GM10847 (cell line): ENCODE measurements around the gene EVL.
A peak's percentile ranks its signal among the peaks of the same experiment; 100 is the strongest.

ENCODE experiments used
- POLR2A ChIP-seq: IDR thresholded peaks from 2 replicates; pipeline ENCODE4 v1.6.1; 2011; ENCODE audit not compliant: insufficient read length; ENCODE audit errors: extremely low read depth

EVL gene

DNA sequence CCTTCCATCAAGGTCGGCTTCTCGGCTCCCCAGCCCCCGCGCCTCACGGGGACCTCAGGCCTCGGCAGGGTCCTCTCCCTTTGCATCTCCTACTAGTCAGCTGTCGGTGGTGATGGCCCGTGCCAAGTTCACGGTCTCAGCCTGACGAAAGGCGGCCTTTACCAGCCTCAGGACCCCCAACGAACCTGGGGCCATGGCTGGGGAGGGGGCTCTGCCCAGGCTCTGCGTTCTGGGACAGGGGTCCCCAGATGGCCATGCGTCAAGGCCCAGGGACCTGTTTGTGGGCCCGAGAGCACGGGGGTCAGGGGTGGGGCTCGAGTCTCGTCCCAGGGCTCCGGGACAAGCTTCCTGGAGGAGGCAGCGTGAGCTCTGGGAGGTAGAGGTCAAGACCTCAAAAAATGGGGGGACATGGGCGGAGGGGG lies 127.0 kb downstream of the EVL start:
- no peak for TF ChIP-seq POLR2A

DNA sequence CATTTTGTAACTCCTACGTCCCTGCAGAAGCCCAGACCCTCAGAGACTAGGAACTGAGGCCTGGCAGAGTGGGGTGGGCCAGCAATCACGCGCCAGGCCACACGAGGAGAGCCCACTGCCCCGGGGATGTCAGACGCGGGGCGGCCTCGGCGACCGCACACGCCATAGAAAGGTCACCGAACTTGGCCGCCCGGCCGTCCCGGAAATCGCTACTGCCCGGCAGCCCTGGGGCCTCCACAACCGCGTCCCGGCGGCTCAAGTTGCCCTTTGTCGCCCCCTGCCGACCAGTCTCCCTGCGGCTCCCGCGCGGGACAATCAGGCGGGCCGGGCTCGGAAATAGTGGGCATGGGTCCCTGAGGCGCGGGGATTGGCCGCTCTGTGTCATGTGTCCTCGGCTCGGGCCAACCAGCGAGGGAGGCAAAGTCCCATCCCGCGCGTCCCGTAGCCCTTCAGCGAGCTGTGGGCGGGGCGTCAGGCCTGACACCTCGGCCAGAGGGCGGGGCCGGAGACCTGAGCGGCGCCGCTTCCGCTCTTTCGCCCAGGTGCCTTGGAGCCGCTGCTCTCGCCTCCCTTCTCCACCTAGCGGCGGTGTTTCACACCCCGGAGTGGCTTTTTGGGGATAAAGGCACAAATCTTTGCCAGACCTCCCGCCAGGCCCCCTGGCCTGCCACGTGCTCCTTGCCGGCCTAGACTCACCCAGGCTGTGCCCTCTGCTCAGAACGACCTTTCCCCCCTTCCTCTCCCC lies 127.6 kb downstream of the EVL start:
- peak; percentile 65 for TF ChIP-seq POLR2A
